Sigmoid colon (tissue), 4 donors: ENCODE measurements around the gene FBXL13.

Source experiments
- CTCF ChIP-seq, 4 experiments: fragments of 450-650 bp in 3 of 4; fragments of 200-600 bp in 1 of 4; IDR thresholded peaks; one replicate each; pipeline ENCODE4 v1.5.1; 2016 to 2019; ENCODE audit warnings: antibody characterized with exemption in 4 of 4, mild to moderate bottlenecking in 3 of 4, moderate library complexity in 2 of 4
- EP300 ChIP-seq, 4 donors: sonication (generic); formaldehyde crosslinking; IDR thresholded peaks; one replicate each; pipeline ENCODE4 v1.6.1; 2017; ENCODE audit warnings: antibody characterized with exemption in 4 of 4
- POLR2A ChIP-seq, 2 donors: fragments of 450-650 bp; IDR thresholded peaks; one replicate each; pipeline ENCODE4 v1.6.1; 2016; ENCODE audit warnings: antibody characterized with exemption in 2 of 2, mild to moderate bottlenecking in 2 of 2, moderate library complexity in 2 of 2
- POLR2AphosphoS5 ChIP-seq, 4 donors: sonication (generic); formaldehyde crosslinking; IDR thresholded peaks; one replicate each; pipeline ENCODE4 v1.6.1; 2017; ENCODE audit warnings: antibody characterized with exemption in 4 of 4

DNA sequence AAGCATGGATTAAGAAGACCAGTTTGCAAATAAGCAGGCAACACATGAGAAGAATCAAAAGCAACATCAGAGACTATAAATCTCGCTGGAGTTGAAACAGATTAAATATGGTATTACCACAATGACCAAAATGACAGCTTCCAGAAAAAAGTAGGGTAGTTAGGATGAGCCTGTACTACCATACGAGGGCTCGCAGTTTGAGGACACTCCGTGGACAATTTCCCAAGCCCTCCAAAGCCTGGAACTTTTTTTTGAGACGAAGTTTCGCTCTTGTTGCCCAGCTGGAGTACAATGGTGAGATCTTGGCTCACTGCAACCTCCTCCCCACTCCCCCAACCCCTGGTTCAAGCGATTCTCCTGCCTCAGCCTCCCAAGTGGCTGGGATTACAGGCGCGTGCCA, 160.8 kb downstream of the FBXL13 start:
- no peak for TF ChIP-seq CTCF (IDR thresholded peaks at IDR 0.05)
- TF ChIP-seq POLR2AphosphoS5 (IDR thresholded peaks at IDR 0.05) = no peak
- no peak for TF ChIP-seq EP300 (IDR thresholded peaks at IDR 0.05)
- TF ChIP-seq POLR2A (IDR thresholded peaks at IDR 0.05) = no peak
